SH-SY5Y (cell line): ENCODE measurements around the gene SLC25A25.

Experiments
- GATA2 ChIP-seq: IDR thresholded peaks from 2 replicates; pipeline ENCODE4 v1.6.1; 2011; ENCODE audit warnings: mild to moderate bottlenecking, low read depth, low read length
- GATA3 ChIP-seq: IDR thresholded peaks from 2 replicates; pipeline ENCODE4 v1.6.1; 2011; ENCODE audit warnings: low read depth, mild to moderate bottlenecking, low read length, moderate library complexity

Gene SLC25A25

GRCh38 chr9:128067645-128068385 is at the start of gene SLC25A25:
SLC25A25 (plus strand) TSS chr9:128068232; CDS start chr9:128068320, 88 bp downstream.
- TF ChIP-seq GATA3 (no peak), GATA2 (no peak; the same call in 1 of the 2 replicates)

DNA sequence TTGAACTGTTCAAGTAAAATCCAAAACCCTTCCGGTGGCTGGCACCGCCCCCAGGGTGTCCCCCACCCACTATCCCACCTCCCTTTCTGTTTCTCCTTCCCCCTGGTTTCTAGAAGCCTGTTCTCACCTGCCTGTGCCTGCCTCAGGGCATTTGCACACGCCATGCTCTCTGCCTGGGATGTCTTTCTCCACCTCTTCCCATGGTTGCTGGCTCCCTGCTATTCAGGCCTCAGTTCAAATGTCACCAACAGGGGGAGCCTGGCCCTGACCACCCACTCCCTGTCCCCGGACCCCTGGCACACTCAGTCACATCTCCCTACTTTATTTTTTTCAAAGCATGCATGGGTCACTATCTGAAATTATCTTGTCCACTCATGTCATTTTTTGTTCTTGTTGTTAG is 47.3 kb upstream of the SLC25A25 start:
- no peak for TF ChIP-seq GATA2
- no peak for TF ChIP-seq GATA3

DNA sequence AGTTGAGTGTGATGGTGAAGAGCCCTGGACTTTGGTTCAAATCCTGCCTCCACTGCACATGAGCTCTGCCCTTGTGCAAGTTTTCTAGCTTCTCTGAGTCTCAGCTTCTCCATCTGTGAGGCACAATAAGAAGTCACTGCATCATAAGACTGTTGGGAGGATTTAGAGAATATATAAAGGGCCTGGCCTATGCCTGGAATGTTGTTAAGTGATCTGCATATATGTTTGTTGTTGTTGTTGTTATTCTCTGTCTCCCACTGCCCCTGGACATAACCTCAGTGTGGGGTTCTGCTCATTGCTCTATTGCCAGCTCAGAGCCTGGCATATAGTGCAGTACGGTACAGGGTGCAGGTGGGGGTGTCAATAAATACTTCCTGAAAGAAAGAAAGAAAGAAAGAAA is 46.9 kb upstream of the SLC25A25 start:
- TF ChIP-seq GATA3 (no peak), GATA2 (no peak)

DNA sequence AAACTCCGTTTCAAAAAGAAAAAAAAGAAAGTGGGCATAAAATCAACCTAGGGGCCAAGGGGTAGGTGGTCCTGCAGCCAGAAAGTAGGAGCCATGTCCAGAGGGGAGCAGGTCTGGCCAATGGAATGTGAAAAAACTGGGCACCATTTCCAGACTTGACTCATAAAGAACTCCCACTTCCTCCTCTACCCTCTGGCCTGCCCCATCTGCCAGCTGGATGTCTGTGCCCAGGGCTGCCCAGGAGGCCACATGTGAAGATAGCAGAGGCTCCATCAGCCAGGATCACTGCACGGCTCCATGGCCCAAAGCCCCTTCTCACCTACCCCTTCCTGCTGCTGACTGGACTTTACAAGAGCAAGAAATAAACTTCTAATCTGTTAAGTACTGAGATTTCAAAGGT is 45.1 kb upstream of the SLC25A25 start:
- TF ChIP-seq GATA2 (no peak), GATA3 (no peak)

- TF ChIP-seq GATA3: no peak
- TF ChIP-seq GATA2: no peak
Observed at GRCh38 chr9:128024761-128025308, 43.2 kb upstream of the SLC25A25 start.

DNA sequence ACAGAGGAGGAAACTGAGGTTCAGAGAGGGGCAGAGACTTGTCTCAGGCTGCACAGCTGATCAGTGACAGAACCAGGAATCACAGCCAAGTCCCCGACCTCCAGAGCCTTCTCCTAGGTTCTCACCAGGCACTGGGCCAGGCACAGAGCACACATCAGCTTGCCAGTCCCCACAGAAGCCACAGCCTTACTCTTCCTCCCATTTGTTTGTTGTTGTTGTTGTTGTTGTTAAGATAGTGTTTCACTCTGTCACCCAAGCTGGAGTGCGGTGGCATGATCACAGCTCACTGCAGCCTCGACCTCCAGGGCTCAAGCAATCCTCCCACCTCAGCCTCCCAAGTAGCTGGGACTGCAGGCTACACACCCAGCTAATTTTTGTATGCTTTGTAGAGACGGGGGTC is 42.3 kb upstream of the SLC25A25 start:
- no peak for TF ChIP-seq GATA2
- TF ChIP-seq GATA3: no peak

- TF ChIP-seq GATA2 (no peak), GATA3 (no peak)
Observed at GRCh38 chr9:128026255-128026772, 41.7 kb upstream of the SLC25A25 start.

- TF ChIP-seq GATA3 (no peak), GATA2 (no peak)
Observed at GRCh38 chr9:128026773-128027541, 41.1 kb upstream of the SLC25A25 start.

- TF ChIP-seq GATA2: no peak
- TF ChIP-seq GATA3: no peak
Observed at GRCh38 chr9:128027705-128028104, 40.3 kb upstream of the SLC25A25 start.

DNA sequence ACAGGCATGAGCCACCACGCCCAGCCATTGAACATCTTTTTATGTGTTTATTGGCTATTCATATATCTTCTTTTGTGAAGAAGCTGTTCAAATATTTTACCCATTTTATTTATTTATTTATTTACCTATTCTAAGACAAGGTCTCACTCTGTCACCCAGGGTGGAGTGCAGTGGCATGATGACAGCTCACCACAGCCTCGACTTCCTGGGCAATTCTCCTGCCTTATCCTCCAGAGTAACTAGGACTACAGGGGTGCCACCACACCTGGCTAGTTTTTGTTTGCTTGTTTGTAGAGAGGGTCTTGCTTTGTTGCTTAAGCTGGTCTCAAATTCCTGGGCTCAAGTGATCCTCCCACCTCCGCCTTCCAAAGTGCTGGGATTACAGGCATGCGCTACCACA is 34.4 kb upstream of the SLC25A25 start:
- TF ChIP-seq GATA2: no peak
- TF ChIP-seq GATA3: no peak

GRCh38 chr9:128034821-128035652 is 33.0 kb upstream of the SLC25A25 start:
- TF ChIP-seq GATA3 (no peak), GATA2 (no peak)

GRCh38 chr9:128042043-128042442 is 26.0 kb upstream of the SLC25A25 start:
- TF ChIP-seq GATA3 (no peak), GATA2 (no peak)

DNA sequence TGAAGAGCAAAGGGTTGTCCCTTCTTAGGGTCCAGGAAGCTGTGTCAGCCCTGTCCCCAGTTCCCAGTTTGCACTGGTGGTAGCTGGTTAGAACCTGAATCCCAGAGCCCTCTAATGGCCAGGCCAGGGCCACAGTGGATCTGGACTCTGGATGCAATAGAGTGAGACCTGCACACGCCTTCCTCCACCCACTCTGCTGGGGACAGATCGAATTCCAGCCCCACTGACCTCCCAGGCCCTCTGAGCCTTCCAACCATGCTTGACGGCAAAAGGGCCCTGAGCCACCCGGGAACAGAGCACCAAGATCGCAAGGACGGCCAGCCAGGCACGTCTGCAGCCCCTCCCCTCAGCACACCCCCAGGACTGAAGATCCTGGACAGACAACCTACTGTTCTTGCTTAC is 24.6 kb upstream of the SLC25A25 start:
- TF ChIP-seq GATA2: no peak

- TF ChIP-seq GATA3 (no peak), GATA2 (no peak)
Observed at GRCh38 chr9:128045831-128046230, 22.2 kb upstream of the SLC25A25 start.

GRCh38 chr9:128047231-128047630 is 20.8 kb upstream of the SLC25A25 start:
- TF ChIP-seq GATA2 (no peak), GATA3 (no peak)
